Measurements from ENCODE around the gene DNAJC4. TPM values are rescaled to one million over a fixed set of nuclear protein-coding genes. Genes with fewer than 3 reads are reported as not detected.

The DNAJC4 gene
- total and polyA plus RNA-seq, 2 experiments from 2014 or later = 11.0 to 34.7 TPM

- 73 to 76% methylated on average over 7 of the region's 7 CpGs for WGBS, 2 experiments (ENCODE audit: low coverage in 1 of 2, low lambda C conversion rate in 2 of 2, missing lambda C conversion rate in 2 of 2)
- Histone ChIP-seq H3K9me3 (ENCODE audit: low read depth) (no peaks in the 10 kb centered on the region), H3F3A (ENCODE audit: insufficient read depth) (peaks cover 10% of the 10 kb centered on the region), H3K9ac (no peak overlapping the region), H3K27ac (no peak overlapping the region), H3K79me2 (ENCODE audit: insufficient read depth) (no peaks in the 10 kb centered on the region), H3K27me3 (replicated peaks; ENCODE audit: insufficient read depth) (no peaks in the 10 kb centered on the region), H2AFZ (no peak overlapping the region), H3K4me2 (ENCODE audit: unreplicated experiment) (no peak overlapping the region), H3K4me3 (no peak overlapping the region), H3K9me2 (ENCODE audit: insufficient read depth) (no peaks in the 10 kb centered on the region), H3K36me3 (ENCODE audit: low read depth) (no peaks in the 10 kb centered on the region), H4K20me1 (ENCODE audit: insufficient read depth) (no peaks in the 10 kb centered on the region), H3K4me1 (ENCODE audit: insufficient read depth) (peaks cover 11% of the 10 kb centered on the region)
- DNase-seq = no peak
- in situ Hi-C loops (cut with MboI) = no loop called here
- TF ChIP-seq EZH2phosphoT487 (IDR thresholded peaks at IDR 0.05; ENCODE audit: insufficient read depth, low read depth) (no peak), EZH2 (IDR thresholded peaks at IDR 0.05; ENCODE audit: insufficient read depth, poor library complexity, severe bottlenecking) (no peak)
Observed at GRCh38 chr11:64219354-64219684, 11.0 kb upstream of the DNAJC4 start.

- TF ChIP-seq EZH2 (IDR thresholded peaks at IDR 0.05; ENCODE audit: insufficient read depth, poor library complexity, severe bottlenecking) (no peak), EZH2phosphoT487 (IDR thresholded peaks at IDR 0.05; ENCODE audit: insufficient read depth, low read depth) (no peak)
- no peak for DNase-seq
- Histone ChIP-seq H3K9me3 (ENCODE audit: low read depth) (no peaks in the 10 kb centered on the region), H3F3A (ENCODE audit: insufficient read depth) (peaks cover 5% of the 10 kb centered on the region), H3K27me3 (replicated peaks; ENCODE audit: insufficient read depth) (no peaks in the 10 kb centered on the region), H3K4me2 (ENCODE audit: unreplicated experiment) (no peak overlapping the region), H3K4me3 (no peak overlapping the region), H3K27ac (no peak overlapping the region), H4K20me1 (ENCODE audit: insufficient read depth) (no peaks in the 10 kb centered on the region), H3K9me2 (ENCODE audit: insufficient read depth) (no peaks in the 10 kb centered on the region), H3K4me1 (ENCODE audit: insufficient read depth) (peaks cover 8% of the 10 kb centered on the region), H2AFZ (no peak overlapping the region), H3K9ac (no peak overlapping the region), H3K36me3 (ENCODE audit: low read depth) (no peaks in the 10 kb centered on the region), H3K79me2 (ENCODE audit: insufficient read depth) (peaks cover 2% of the 10 kb centered on the region; the same call in 1 of the 2 replicates)
- in situ Hi-C loops (cut with MboI) = no loop called here
- WGBS, 2 experiments (ENCODE audit: low coverage in 1 of 2, low lambda C conversion rate in 2 of 2, missing lambda C conversion rate in 2 of 2) = 87 to 91% methylated on average over 10 of the region's 10 CpGs
Observed at GRCh38 chr11:64219755-64220154, 10.6 kb upstream of the DNAJC4 start.

- no peak for DNase-seq
- no peak overlapping the region for H2AFZ ChIP-seq
- no peaks in the 10 kb centered on the region for H3K36me3 ChIP-seq (ENCODE audit: low read depth)
- no peaks in the 10 kb centered on the region for H4K20me1 ChIP-seq (ENCODE audit: insufficient read depth)
- WGBS, 2 experiments (ENCODE audit: low coverage in 1 of 2, low lambda C conversion rate in 2 of 2, missing lambda C conversion rate in 2 of 2) = 83 to 85% methylated on average over 12 to 16 of the region's 17 CpGs
- no peak overlapping the region for H3K4me3 ChIP-seq
- H3F3A ChIP-seq (ENCODE audit: insufficient read depth) = 0 out of 2 replicates have a peak, but pooled peaks cover under 1% of the 10 kb centered on the region
- H3K9me2 ChIP-seq (ENCODE audit: insufficient read depth) = no peaks in the 10 kb centered on the region
- no peak overlapping the region for H3K27ac ChIP-seq
- in situ Hi-C loops (cut with MboI) = no loop called here
- TF ChIP-seq EZH2phosphoT487 (IDR thresholded peaks at IDR 0.05; ENCODE audit: insufficient read depth, low read depth) (no peak), EZH2 (IDR thresholded peaks at IDR 0.05; ENCODE audit: insufficient read depth, poor library complexity, severe bottlenecking) (no peak)
- no peaks in the 10 kb centered on the region for H3K9me3 ChIP-seq (ENCODE audit: low read depth)
- peaks cover 4% of the 10 kb centered on the region for H3K4me1 ChIP-seq (ENCODE audit: insufficient read depth)
- no peaks in the 10 kb centered on the region for H3K27me3 ChIP-seq (replicated peaks; ENCODE audit: insufficient read depth)
- no peak overlapping the region for H3K4me2 ChIP-seq (ENCODE audit: unreplicated experiment)
- no peak overlapping the region for H3K9ac ChIP-seq
- peaks cover 7% of the 10 kb centered on the region for H3K79me2 ChIP-seq (ENCODE audit: insufficient read depth)
Observed at GRCh38 chr11:64220271-64220670, 10.1 kb upstream of the DNAJC4 start.

- Histone ChIP-seq H3K36me3 (ENCODE audit: low read depth) (no peaks in the 10 kb centered on the region), H3K9ac (no peak overlapping the region), H3K79me2 (ENCODE audit: insufficient read depth) (peaks cover 12% of the 10 kb centered on the region), H3K4me1 (ENCODE audit: insufficient read depth) (no peaks in the 10 kb centered on the region), H3K4me2 (ENCODE audit: unreplicated experiment) (no peak overlapping the region), H3K27me3 (replicated peaks; ENCODE audit: insufficient read depth) (no peaks in the 10 kb centered on the region), H3F3A (ENCODE audit: insufficient read depth) (no peaks in the 10 kb centered on the region), H2AFZ (no peak overlapping the region), H3K4me3 (no peak overlapping the region), H4K20me1 (ENCODE audit: insufficient read depth) (no peaks in the 10 kb centered on the region), H3K9me3 (ENCODE audit: low read depth) (no peaks in the 10 kb centered on the region), H3K27ac (no peak overlapping the region), H3K9me2 (ENCODE audit: insufficient read depth) (no peaks in the 10 kb centered on the region)
- in situ Hi-C loops (cut with MboI) = no loop called here
- WGBS, 2 experiments (ENCODE audit: low coverage in 1 of 2, low lambda C conversion rate in 2 of 2, missing lambda C conversion rate in 2 of 2) = 88 to 90% methylated on average over 11 to 14 of the region's 14 CpGs
- no peak for TF ChIP-seq EZH2phosphoT487 (IDR thresholded peaks at IDR 0.05; ENCODE audit: insufficient read depth, low read depth)
- no peak for TF ChIP-seq EZH2 (IDR thresholded peaks at IDR 0.05; ENCODE audit: insufficient read depth, poor library complexity, severe bottlenecking)
- DNase-seq = no peak
Observed at GRCh38 chr11:64220798-64221197, 9.6 kb upstream of the DNAJC4 start.

- in situ Hi-C loops (cut with MboI) = no loop called here
- TF ChIP-seq EZH2 (IDR thresholded peaks at IDR 0.05; ENCODE audit: insufficient read depth, poor library complexity, severe bottlenecking) = no peak
- no peak for TF ChIP-seq EZH2phosphoT487 (IDR thresholded peaks at IDR 0.05; ENCODE audit: insufficient read depth, low read depth)
- no peak overlapping the region for H3K27ac ChIP-seq
Observed at GRCh38 chr11:64222651-64223000, 7.7 kb upstream of the DNAJC4 start.

More at GRCh38 chr11:64222651-64223000, 7.7 kb upstream of the DNAJC4 start:
- no peaks in the 10 kb centered on the region for H3K36me3 ChIP-seq (ENCODE audit: low read depth)
- H4K20me1 ChIP-seq (ENCODE audit: insufficient read depth) = no peaks in the 10 kb centered on the region
- peaks cover 29% of the 10 kb centered on the region for H3K79me2 ChIP-seq (ENCODE audit: insufficient read depth)
- no peak overlapping the region for H3K4me3 ChIP-seq
- DNase-seq = peak; percentile 37
- H3K4me2 ChIP-seq (ENCODE audit: unreplicated experiment) = no peak overlapping the region
- 62% methylated on average over 9 of the region's 9 CpGs for WGBS, 2 experiments (ENCODE audit: low coverage in 1 of 2, low lambda C conversion rate in 2 of 2, missing lambda C conversion rate in 2 of 2)
- H2AFZ ChIP-seq = no peak overlapping the region
- no peaks in the 10 kb centered on the region for H3K9me3 ChIP-seq (ENCODE audit: low read depth)
- H3K9me2 ChIP-seq (ENCODE audit: insufficient read depth) = no peaks in the 10 kb centered on the region
- no peak overlapping the region for H3K9ac ChIP-seq
- no peaks in the 10 kb centered on the region for H3K27me3 ChIP-seq (replicated peaks; ENCODE audit: insufficient read depth)
- H3F3A ChIP-seq (ENCODE audit: insufficient read depth) = no peaks in the 10 kb centered on the region
- H3K4me1 ChIP-seq (ENCODE audit: insufficient read depth) = peaks cover 6% of the 10 kb centered on the region; the same call in 1 of the 2 replicates
